ENCODE measurements around the gene BAZ1A. TPM values are rescaled to one million over a fixed set of nuclear protein-coding genes. Genes with fewer than 3 reads are reported as not detected.

The BAZ1A gene
- total RNA-seq, 1 donor from 2014 or later: 39.4 TPM

DNA sequence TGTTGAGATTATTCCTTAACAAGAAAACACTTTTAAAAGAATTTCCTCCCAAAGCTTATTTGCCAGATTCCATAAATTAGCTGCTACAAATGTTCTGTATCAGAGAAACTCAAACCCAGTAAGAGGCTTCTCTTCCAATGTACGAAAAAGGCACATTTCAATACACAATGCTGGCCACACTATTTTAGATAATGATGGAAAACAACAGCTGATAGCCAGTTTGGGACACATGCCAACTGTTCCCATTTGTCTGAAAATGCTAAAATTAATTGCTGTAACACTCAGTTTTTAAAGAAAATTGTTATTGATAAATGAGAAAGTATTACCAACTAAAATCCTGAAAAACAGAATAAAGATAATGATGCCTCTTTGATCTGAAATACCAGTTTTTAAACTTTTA lies 165.2 kb downstream of the BAZ1A start:
- no peak for DNase-seq (ENCODE audit: low read depth)
- H3K4me3 ChIP-seq (ENCODE audit: low read depth, low read length): no peak overlapping the region

DNA sequence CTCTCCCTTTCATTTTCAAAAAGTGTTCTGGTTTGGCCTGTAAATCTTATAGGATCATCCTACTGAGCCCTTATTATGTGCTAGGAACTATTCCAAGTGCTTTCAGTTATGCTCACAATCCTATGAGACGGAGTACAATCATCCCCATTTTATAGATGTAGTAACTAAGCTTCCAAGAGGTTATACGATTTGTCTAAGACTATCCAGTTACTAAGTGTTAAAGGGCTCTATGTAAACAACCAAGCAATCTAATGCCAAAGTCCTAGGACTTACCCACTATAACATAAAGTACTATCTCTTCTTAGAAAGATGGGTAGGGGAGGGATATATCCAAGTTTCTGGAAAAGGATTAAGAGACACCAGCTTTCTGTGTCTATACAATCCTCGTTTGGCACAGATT lies 167.4 kb downstream of the BAZ1A start:
- H3K4me3 ChIP-seq (ENCODE audit: low read depth, low read length): no peak overlapping the region
- DNase-seq (ENCODE audit: low read depth): no peak
- no peak for TF ChIP-seq CTCF (conservative IDR thresholded peaks at IDR 0.05; ENCODE audit: low read depth, low read length)

More for the DNA sequence above, 165.2 kb downstream of the BAZ1A start:
- no peak for TF ChIP-seq CTCF (conservative IDR thresholded peaks at IDR 0.05; ENCODE audit: low read depth, low read length)

Other genes starting within 250 kb of the BAZ1A start
- 125 TPM in 2 replicates for gene SNX6, start 245.2 kb downstream of the BAZ1A start, total RNA-seq
- 54.7 and 67.7 TPM in 2 replicates for gene CFL2, start 160.8 kb downstream of the BAZ1A start, total RNA-seq
- gene SRP54, start 107.6 kb upstream of the BAZ1A start, total RNA-seq: 57.3 and 61.7 TPM in 2 replicates
- 35.9 and 50.5 TPM in 2 replicates for gene FAM177A1, start 170.9 kb upstream of the BAZ1A start, total RNA-seq
- gene PPP2R3C, start 246.6 kb upstream of the BAZ1A start, total RNA-seq: 23.2 and 24.5 TPM in 2 replicates
- gene PRORP, start 247.2 kb upstream of the BAZ1A start, total RNA-seq: 40.9 and 63.7 TPM in 2 replicates